Calu3 (cell line): ENCODE data around the gene IDNK. TPM values are rescaled to one million over a fixed set of nuclear protein-coding genes. Genes with fewer than 3 reads are reported as not detected.

ENCODE experiments used
- BruUV-seq: library from RNA; stranded (reverse); fragments of 400-500 nt; replicated peaks from 2 replicates; lab custom pipeline; 2021; lab: Mats Ljungman, UMichigan
- CTCF ChIA-PET: fragments of 300-600 bp; sonication (Branson Sonifier 250); formaldehyde crosslinking; loops from one replicate; lab custom pipeline; 2022; ENCODE audit warnings: antibody characterized with exemption; lab: Charles Lee
- DNase-seq: peaks from one replicate; pipeline ENCODE4 v3.0.0; 2022
- H3K27ac Mint-ChIP-seq: one replicate; pipeline ENCODE4 v1.8.0; 2022; ENCODE audit warnings: mixed read lengths; ENCODE audit not compliant: unreplicated experiment
- H3K27me3 Mint-ChIP-seq: one replicate; pipeline ENCODE4 v1.8.0; 2022; ENCODE audit warnings: mixed read lengths; ENCODE audit not compliant: unreplicated experiment
- H3K36me3 Mint-ChIP-seq: one replicate; pipeline ENCODE4 v1.8.0; 2022; ENCODE audit warnings: mild to moderate bottlenecking, moderate library complexity, mixed read lengths; ENCODE audit not compliant: insufficient read depth, unreplicated experiment
- H3K4me1 Mint-ChIP-seq: one replicate; pipeline ENCODE4 v1.8.0; 2022; ENCODE audit warnings: mild to moderate bottlenecking, low read depth, mixed read lengths; ENCODE audit not compliant: unreplicated experiment
- H3K4me3 Mint-ChIP-seq: one replicate; pipeline ENCODE4 v1.8.0; 2022; ENCODE audit warnings: mild to moderate bottlenecking, low read depth, moderate library complexity, mixed read lengths; ENCODE audit not compliant: unreplicated experiment
- H3K9me3 Mint-ChIP-seq: one replicate; pipeline ENCODE4 v1.8.0; 2022; ENCODE audit warnings: low read depth, mixed read lengths; ENCODE audit not compliant: unreplicated experiment
- CTCF ChIP-seq: fragments of 200-600 bp; IDR thresholded peaks from one replicate; pipeline ENCODE4 v1.8.0; 2022; ENCODE audit warnings: antibody characterized with exemption; ENCODE audit not compliant: unreplicated experiment
- intact Hi-C: fragments of 100-400 bp; cut with micrococcal nuclease; formaldehyde crosslinking; loops from one replicate; pipeline ENCODE4 v1.10.0; 2022; ENCODE audit not compliant: unreplicated experiment
- total RNA-seq: library from RNA; stranded (reverse); gene quantifications from 2 replicates; pipeline ENCODE4 v1.2.3, GENCODE V29; 2022

Gene IDNK
- total RNA-seq, 1 experiment from 2014 or later: 4.2 TPM

- no peaks in the 10 kb centered on the region for H3K9me3 Mint-ChIP-seq
- no peak for DNase-seq
- BruUV-seq: no TSS peak
- H3K27me3 Mint-ChIP-seq: no peaks in the 10 kb centered on the region
- CTCF ChIA-PET: no interaction called here
- no peaks in the 10 kb centered on the region for H3K4me1 Mint-ChIP-seq
- no peak overlapping the region for H3K27ac Mint-ChIP-seq
- no peaks in the 10 kb centered on the region for H3K36me3 Mint-ChIP-seq
- intact Hi-C loops: no loop called here
- no peak for TF ChIP-seq CTCF
- no peak overlapping the region for H3K4me3 Mint-ChIP-seq
Measured at GRCh38 chr9:83656032-83656680, 33.2 kb downstream of the IDNK start.

- no peak for DNase-seq
- H3K9me3 Mint-ChIP-seq: no peaks in the 10 kb centered on the region
- CTCF ChIA-PET: no interaction called here
- no peaks in the 10 kb centered on the region for H3K27me3 Mint-ChIP-seq
- intact Hi-C loops: no loop called here
- BruUV-seq: no TSS peak
- H3K27ac Mint-ChIP-seq: no peak overlapping the region
- no peak for TF ChIP-seq CTCF
- H3K36me3 Mint-ChIP-seq: peaks cover 5% of the 10 kb centered on the region
- H3K4me1 Mint-ChIP-seq: no peaks in the 10 kb centered on the region
- H3K4me3 Mint-ChIP-seq: no peak overlapping the region
Measured at GRCh38 chr9:83656952-83657351, 34.0 kb downstream of the IDNK start.

DNA sequence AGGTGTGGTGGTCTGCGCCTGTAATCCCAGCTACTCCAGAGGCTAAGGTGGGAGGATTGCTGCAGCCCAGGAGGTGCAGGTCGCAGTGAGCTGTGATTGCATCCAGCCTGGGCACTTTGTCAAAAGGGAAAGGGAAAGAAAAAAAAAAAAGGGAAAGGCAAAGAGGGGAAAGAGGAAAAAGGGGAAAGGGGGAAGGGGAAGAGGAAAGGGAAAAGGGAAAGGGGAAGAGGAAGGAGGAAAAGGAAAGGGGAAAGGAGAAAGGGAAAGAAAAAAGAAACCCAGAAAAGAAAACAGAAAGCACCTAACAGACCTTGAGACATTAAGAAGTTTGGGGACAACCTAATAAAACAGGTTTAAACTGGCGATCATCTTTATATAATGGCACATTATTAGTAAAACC is 40.0 kb downstream of the IDNK start:
- Mint-ChIP-seq H3K27ac (no peak overlapping the region), H3K27me3 (no peaks in the 10 kb centered on the region), H3K4me3 (no peak overlapping the region), H3K4me1 (no peaks in the 10 kb centered on the region), H3K36me3 (peaks cover 29% of the 10 kb centered on the region), H3K9me3 (no peaks in the 10 kb centered on the region)
- no peak for TF ChIP-seq CTCF
- intact Hi-C loops: no loop called here
- DNase-seq: no peak
- CTCF ChIA-PET: no interaction called here
- BruUV-seq: no TSS peak

DNA sequence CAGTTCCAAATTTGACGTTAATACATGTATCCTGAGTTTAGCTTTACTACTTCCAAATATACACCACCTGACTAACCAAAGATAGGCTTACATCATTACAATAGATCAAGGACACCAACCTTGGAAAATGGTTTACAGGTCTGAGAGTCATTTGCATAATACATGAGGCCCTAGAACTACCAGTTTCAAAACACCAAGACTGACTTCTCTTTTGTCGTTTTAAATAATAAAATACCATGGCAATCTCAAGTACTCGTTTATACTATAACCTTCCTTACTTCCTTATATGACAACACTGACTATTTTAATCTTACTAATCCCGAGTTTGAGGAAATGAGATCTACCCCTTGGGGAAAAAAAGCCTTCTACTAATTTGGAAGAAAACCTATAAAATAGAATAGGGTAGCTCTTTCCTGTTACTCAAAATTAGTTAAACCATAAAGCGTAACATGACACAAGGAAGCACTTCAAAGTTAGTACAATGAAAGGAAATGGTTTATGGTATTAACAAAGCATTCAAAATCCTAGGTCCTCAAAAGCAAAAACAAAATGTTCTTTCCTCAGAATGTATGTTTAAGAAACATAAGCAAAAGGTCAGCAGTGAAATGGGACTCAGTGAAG is 42.7 kb downstream of the IDNK start:
- CTCF ChIA-PET: interaction anchor here (0.5 to 0.6 kb wide), 2 partner anchors 16 to 65 kb away, joined by 3 read pairs; no protein-coding TSS in a partner anchor
- Mint-ChIP-seq H3K27ac (no peak overlapping the region), H3K36me3 (peaks cover 29% of the 10 kb centered on the region), H3K27me3 (no peaks in the 10 kb centered on the region), H3K4me1 (no peaks in the 10 kb centered on the region), H3K9me3 (no peaks in the 10 kb centered on the region), H3K4me3 (no peak overlapping the region)
- no peak for TF ChIP-seq CTCF
- no peak for DNase-seq
- intact Hi-C loops: no loop called here
- BruUV-seq: no TSS peak
